Measurements from ENCODE around the gene TM4SF1. TPM values are rescaled to one million over a fixed set of nuclear protein-coding genes. Genes with fewer than 3 reads are reported as not detected.
"Not testable (repeated sequence)": the region's sequence is repeated elsewhere in the genome, so short reads cannot be mapped to it uniquely, and the experiment has no call there.

The TM4SF1 gene
- total RNA-seq, 1 donor from 2014 or later = 1,242 TPM

DNA sequence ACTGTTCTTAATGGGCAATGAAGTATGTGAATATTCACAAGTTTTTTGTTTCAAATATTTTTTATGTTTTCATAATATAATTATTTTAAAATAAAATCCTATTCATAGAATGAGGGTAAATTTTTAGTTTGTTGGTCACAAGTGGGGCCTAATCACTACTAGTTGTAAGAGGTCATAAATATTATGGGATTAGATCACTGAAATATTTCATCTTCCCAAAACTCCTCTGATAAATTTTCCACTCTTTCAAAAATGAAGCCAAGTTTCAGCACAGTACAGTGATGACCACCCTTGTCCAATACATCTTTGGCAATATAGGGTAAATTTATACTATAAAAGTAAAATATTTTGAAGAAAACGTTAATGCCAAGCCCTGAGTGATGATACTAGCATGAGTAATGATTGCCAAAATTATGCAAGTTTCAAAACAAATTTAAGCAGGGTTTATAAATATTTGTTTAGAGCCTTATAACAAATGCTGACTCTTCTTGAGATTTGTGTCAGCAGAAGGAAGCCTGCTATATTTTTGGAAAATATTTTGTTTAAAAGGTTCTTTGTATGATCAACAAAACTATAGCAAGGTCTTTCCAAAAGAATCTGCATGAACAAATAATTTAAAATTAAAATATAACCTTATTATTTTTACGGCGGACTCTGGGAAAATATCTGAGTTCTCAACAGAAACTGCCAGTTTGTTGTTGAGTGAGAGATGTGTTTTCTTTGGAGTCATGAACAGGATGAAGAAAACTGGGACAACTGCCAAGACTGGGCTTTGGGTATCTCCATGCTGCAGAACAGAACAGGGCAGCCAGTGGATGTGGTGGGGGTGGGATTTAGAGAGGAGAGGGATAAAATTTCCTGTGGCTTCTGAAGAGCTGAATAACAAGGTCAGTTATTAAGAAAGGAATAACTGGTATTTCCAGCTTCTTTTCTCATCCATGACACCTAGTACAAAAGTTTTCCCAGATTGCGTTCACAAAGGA is 17.9 kb upstream of the TM4SF1 start:
- peak; percentile 94 to 99 for DNase-seq (ENCODE audit: low read depth in 2 of 2)

DNA sequence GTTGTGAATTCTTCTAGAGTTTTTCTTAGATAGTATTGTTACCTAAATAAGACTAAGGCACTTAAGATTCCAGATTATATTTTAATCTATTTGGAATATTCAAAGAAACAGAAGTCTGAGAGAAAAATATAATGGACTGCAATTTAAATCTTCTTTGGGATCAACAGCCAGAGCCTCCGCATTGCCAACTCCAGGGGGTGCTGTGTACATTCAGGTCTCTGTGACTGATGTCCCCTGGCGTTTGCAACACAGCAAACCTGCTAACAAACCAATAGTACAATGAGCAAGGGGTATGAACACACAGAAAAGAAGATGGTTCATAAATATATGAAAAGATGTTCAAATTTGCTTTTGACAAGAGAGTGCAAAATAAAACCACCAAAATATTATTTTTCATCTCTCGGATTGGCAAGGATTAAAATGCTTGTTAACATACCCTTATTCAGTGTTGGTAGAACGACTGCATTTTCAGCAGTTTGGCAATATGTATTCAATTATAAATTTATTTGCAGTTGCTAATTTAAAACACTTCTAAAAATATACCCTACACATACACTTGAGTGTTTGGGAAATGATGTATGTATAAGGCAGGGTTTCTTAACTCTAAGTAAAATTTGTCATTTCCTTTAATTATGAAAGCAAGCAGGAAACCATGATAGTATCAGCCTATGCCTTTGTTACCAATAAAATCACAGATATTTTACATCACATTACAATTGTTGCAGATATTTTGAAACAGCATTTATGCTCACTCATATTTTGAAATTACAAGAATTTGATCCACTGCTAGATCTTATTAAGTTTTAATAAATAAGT is 16.1 kb upstream of the TM4SF1 start:
- peak; percentile 88 to 93 for DNase-seq (ENCODE audit: low read depth in 2 of 2)

DNA sequence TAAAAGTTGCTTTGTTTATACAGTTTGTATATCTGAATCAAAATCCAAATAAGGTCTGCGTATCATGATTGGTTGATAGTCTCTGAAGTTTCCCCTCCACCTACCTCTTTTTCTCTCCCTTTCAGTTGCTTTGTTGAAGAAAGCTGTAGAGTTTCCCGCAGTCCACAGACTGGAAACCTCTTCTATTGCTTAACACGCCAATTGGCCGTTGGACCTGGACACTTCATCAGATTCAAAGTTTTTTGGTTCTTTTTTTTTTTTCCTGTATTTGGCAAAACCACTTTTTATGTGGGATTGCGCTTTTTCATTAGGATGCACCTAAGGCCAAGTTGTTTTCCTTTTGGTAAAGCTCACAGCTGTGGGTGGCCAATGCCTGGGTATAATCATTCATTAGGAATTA is 14.5 kb upstream of the TM4SF1 start:
- no peak for DNase-seq (ENCODE audit: low read depth in 2 of 2)

DNA sequence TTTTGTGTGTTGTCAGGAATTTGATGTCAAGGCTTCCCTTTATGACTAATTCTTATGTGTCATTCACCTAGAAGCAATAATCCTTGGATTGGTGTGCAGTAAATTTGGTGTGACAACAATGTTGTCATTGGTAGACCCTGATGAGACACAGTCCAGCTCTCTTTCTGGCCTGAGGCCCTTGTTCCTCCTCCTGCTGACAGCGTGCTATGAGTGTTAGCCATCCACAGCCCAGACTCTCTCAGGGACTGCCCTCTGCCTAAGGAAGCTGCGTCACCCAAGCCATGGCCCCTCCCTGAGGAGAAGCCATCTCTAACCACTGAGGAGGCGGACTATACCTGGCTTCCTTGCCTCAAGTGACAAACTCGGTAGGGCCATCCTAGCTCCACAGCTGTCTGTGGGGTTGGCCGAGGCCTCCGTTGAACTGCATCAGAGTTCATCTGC is 13.3 kb upstream of the TM4SF1 start:
- DNase-seq (ENCODE audit: low read depth in 2 of 2) = peak in 1 of 2 donors; percentile 73

DNA sequence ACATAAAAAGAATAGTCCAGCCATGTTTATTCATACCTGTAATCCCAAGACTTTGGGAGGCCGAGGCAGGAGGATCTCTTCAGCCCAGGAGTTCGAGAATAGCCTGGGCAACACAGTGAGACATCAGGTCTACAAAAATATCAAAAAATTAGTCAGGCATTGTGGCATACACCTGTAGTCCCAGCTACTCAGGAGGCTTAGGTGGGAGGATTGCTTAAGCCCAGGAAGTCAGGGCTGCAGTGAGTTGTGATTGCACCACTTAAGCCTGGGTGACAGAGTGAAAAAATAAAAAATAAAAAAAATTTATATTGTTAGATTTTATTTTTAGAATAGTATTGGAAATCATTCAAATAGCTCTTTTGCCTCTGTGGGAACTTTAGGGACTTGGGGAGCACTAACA is 12.8 kb upstream of the TM4SF1 start:
- DNase-seq (ENCODE audit: low read depth in 2 of 2) = no peak

DNA sequence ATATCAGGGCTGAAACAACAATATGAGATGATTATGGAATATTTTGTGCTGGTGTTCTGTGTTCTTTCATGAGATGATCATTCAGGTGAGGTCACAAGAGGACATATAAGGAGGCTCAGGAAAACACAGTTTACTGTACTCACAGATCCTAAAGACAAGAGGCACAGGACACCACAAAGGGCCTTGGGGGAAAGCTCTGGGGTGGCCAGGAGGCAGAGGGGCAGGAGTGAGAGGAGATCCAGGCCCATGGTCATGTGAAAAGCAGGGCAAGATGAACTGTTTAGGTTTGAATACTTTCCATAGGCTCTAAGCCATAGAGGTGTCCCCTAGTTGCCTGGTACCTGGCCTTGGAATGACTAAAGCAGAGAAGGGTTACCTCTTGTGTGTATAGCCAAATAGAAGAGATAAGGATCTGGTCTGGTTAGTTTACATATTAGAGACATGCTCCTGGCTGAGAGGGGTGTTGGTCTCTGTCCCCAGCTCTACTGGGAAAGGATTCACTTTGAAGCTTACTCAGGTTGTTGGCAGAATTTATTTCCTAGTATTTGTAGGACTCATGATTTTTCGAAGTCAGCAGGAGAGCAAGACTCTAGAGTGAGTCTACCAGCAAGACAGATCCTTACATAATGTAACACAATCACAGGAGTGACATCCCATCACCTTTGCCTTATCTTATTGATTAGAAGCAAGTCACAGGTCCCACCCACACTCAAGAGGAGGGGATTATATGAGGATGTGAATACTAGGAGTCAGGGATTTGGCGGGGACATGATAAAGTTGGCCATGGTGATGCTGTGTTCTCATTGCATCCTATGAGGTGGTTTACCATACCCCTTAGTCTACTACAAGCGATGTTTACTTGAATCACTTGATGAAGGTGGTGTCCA is 11.3 kb upstream of the TM4SF1 start:
- DNase-seq (ENCODE audit: low read depth in 2 of 2) = no peak

DNA sequence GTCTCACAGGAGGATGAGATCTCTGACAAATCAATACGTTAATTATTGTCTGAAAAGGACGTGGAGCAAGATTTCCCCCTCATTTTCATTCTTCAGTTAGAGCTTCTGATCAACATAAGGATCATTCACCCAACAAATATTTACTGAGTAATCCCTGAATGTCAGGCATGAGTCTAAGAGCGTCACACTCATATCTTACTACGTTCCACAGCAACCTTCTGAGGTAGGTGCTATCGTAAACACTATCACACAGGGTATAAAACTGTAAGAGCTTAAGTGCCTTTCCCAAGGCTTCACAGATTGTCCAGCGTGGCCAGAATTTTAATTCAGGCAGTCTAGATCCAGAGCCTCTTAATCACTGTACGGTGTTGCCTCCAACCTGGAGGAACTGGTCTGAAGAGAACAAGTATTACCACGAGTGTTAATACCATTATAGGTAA is 10.6 kb upstream of the TM4SF1 start:
- DNase-seq (ENCODE audit: low read depth in 2 of 2) = peak in 1 of 2 donors; percentile 29

DNA sequence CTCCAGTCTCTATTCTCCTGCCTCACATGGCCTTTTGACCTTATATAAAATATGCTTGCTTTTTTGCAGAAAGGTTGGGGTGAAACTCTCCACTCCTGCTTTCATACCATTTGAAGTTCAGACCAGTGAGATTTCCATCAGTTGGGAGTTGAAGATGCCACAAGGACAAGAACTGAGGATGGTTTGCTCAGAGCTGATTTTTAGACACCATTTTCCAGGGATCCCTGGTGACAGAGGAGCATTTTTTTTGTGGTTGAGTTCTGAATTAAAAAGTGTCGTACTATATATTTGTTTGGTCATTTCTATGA is 8.8 kb upstream of the TM4SF1 start:
- DNase-seq (ENCODE audit: low read depth in 2 of 2) = no peak

DNA sequence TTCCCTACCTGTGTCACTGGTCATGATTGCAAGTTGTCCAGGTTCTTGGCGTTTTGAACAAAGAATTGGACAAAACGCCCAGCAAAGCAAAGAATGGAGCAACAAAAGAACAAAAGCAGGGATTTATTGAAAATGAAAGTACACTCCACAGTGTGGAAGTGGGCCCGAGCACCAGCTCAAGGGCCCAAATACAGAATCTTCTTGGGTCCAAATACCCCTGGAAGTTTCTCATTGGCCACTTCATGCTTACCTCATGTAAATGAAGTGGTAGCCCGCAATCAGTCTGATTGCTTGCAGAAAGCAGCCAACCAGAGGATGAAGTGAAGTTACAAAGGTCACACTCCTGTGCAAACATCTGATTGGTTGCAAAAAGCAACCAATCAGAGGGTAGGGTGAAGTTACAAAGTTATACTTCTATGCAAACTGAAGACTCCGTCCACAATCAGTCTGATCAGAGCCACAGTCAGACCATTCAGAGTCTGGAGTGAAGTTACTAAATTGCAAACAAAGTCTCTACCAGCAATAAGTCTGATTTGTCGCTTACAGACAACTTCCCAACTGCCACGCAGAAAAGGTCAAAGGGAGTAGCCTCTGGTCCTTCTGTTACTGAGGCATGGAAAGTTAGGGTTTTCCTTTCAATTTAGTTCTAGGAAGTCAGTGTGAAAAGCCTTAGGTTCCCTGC is 8.3 kb upstream of the TM4SF1 start:
- DNase-seq (ENCODE audit: low read depth in 2 of 2) = no peak

DNA sequence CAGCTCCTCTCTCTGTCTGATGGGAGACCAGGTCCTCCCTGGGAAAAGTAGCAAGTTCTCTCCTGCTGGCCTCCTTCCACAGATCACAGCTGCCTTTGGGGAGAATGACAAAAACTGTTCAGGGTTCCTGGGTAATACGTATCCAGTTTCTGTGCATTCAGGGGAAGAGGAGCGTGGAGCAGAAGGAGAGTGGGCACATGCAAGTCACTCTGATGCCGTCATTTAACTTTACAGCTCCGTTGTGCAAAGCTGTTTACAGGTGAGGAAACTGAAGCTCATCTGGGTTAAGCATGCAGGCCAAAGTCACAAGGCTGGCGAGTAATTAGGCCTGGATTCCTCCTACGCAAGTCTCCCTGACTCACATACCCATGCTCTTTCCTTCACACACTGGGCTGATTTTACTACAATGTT is 7.5 kb upstream of the TM4SF1 start:
- peak in 1 of 2 donors; percentile 39 for DNase-seq (ENCODE audit: low read depth in 2 of 2)

DNA sequence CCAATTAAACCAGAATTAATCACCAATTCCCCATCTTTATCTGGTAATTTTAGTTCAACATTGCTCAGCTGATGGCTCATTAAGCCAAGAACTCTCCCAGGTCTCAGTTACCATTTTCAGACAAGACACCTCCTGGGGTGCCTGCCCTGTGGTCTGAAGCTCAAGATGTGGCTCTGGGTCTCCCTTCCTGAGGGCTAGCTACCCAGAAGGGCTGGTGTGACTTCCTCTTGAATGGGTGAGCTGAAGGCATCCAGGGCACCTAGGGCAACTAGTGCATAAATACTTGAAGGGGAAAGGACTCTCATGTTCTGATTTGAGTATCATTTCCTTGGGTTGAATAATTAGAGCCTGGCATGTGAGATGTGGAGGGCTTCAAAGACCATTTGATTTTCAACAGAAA is 6.7 kb upstream of the TM4SF1 start:
- no peak for DNase-seq (ENCODE audit: low read depth in 2 of 2)

DNA sequence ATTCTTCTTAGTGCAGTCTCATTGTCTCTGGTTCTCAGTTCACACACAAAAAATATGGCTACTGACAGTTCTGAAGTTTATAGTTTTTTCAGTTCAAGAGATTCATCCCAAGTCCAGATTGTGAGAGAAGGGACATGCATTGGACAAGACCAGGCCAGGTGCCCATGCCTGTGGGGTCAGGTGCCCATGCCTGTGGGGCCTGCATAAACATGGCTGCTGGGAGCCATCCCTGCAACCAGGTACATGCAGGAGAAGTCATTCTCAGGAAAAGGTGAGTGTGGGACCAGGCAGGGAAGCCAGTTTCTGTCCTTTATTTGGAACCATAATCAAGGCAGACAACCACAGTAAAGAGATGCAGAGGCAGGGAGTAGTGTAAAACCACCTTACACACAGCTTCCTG is 6.3 kb upstream of the TM4SF1 start:
- no peak for DNase-seq (ENCODE audit: low read depth in 2 of 2)

DNA sequence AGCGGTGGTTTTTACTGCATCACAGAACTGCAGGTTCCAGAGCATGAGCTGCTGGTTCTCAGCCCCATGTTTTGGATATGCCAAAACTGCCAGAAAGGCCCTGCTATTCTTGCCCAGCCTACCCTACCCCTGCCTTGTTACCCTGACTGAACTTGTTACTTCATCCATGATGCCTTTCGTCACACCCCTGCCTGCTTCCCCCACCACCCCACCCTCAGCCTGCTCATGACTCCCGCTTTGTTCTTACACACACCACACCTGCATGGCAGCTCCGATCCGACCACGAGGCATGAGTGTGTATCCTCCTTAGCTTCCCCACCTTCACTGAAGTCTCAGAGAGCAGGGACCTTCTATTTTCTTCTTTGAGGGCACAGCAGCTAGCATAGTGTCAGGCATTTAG is 5.1 kb upstream of the TM4SF1 start:
- DNase-seq (ENCODE audit: low read depth in 2 of 2) = no peak

DNA sequence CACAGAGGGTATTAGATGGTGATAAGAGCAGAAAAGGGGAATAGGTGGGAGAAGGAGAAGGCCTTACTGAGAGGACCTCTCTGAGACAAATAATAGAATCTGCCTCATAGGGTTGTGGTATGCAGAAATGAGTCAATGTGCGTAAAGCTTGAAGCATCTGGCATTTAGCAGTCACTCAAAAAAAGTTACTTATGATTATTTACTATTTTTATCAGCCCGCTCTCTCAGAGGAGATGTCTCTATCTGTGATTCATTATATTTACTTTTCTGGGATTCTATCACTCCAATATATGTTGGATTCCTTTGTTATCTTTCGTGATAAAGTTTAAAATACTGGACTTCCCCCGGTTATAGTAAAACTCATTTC is 4.6 kb upstream of the TM4SF1 start:
- DNase-seq (ENCODE audit: low read depth in 2 of 2) = peak in 1 of 2 donors; percentile 48

DNA sequence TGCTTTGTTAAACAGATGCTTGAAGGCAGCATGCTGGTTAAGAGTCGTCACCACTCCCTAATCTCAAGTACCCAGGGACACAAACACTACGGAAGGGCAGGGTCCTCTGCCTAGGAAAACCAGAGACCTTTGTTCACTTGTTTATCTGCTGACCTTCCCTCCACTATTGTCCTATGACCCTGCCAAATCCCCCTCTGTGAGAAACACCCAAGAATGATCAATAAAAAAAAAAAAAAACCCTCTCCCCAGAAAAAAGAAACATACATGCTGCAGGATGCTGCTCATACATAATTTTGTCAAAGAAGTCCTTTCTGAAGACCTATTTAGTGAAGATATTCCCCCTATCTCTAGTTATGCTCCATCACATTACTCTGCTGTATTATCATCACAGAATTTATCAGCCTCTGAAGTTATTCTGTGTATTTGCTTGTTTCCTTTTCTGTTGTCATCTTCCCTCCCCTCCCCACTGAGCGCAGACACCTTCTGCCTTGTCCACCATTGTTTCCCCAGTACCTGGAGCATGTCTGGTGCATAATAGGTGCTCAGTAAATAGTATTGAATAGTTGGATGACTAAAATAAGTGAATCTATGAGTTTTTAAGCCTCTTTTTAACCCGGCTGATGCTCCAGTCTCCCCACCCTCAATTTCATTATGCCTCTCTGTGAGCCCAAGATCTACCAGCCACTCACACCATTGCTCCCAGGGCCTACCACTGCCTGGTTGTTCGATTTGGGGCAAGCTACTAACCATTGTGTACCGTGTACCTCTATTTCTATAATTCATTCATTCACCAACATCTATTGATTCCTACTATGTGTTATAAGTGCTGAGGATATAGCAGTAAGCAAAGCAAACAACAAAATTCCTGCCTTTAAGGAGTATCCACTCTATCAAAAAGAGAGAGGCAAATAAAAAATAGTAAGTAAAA is 4.0 kb upstream of the TM4SF1 start:
- DNase-seq (ENCODE audit: low read depth in 2 of 2) = no peak

DNA sequence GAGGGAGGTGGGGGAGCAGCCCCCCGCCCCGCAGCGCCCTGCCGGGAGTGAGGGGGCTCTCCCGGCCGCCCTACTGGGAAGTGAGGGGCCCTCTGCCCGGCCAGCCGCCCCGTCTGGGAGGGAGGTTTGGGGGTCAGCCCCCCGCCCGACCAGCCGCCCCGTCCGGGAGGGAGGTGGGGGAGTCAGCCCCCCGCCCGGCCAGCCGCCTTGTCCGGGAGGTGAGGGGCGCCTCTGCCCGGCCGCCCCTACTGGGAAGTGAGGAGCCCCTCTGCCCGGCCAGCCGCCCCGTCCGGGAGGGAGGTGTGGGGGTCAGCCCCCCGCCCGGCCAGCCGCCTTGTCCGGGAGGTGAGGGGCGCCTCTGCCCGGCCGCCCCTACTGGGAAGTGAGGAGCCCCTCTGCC is 2.8 kb upstream of the TM4SF1 start:
- DNase-seq (ENCODE audit: low read depth in 2 of 2) = not testable (repeated sequence)

DNA sequence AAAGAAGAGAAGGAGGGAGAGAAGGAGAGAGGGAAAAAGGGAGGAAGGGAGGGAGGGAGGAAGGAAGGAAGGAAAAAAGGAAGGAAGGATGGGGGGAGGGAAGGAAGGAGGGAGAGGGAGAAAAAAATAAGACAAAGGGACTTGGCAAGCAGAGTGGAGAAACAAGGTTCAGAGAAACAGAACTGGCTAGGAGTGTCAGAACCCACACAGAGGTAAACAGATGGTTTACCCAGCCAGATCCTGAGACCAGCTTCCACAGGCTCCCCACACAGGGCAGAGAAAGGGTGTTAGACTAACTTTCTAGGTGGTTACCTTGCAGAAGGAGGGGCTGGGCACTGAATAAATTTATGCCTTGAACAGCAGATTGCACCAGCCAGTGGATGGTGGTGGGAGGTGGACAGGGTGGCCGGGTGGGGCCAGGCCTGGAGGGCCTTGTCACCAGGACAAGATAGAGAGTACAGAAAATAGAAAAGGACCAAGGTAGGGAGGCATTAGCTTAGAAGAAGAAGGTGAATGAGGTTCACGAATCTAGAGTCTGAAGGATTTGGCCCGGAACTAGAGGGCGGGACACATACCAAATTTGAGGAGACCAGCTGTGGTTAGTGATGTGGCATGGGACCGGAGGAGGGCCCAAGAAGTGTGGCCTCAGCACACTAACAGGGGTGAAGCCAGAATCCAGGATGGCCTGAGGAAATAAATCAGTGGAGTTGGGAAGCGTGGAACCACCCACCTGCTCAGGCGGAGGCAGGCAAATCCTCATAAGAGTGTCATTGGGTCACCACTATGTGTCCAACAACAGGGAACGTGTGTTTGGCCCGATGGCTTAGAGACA is 1.2 kb upstream of the TM4SF1 start:
- DNase-seq (ENCODE audit: low read depth in 2 of 2) = peak in 1 of 2 donors; percentile 48

DNA sequence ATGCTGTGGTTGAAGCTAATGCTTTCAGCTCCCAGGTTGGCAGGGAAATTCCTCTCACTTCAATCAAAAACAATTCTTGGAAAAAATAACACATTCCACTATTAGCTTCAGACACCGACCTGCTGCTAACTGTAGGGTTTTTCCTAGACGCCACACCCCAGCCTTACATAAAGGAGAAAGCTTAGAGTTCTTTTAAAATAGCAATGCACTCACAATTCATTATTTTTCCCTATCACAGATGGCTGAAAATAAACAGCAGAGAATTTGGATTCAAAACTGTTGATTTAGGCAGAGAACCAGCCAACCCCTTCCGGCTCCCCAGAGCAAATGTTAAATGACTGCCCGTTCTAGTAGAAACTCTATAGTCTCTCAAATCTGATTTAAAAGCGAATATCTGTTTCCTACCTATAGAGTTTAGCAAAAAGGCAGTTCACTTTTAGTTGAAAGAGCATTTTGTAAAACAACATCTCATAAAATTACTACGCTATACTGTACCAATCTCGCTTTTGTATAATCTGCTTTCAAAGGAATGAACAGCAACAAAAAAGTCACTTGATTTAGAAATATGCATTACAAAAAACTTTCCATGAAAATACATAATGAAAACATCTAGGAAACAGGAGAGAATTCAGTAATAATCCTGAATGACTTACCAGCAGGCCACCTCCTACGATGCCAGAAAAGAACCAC is 586 bp downstream of the TM4SF1 start:
- DNase-seq (ENCODE audit: low read depth in 2 of 2) = peak; percentile 81 to 82
